Smooth muscle cell (in vitro differentiated cells): ENCODE results near the gene FMO5. TPM values are rescaled to one million over a fixed set of nuclear protein-coding genes. Genes with fewer than 3 reads are reported as not detected.

Source experiments
- DNase-seq: peaks from one replicate; lab custom pipeline; 2025; ENCODE audit not compliant: unreplicated experiment; lab: John Stamatoyannopoulos, UW
- H2AFZ ChIP-seq: fragments of 200-600 bp; sonication (generic); 2 replicates; pipeline ENCODE4 v1.6.0; 2016; ENCODE audit warnings: antibody characterized with exemption, low read depth, mild to moderate bottlenecking
- H3F3A ChIP-seq: fragments of 200-600 bp; sonication (generic); 2 replicates; pipeline ENCODE4 v1.6.0; 2017; ENCODE audit warnings: antibody characterized with exemption, low read depth
- H3K27ac ChIP-seq: fragments of 200-600 bp; sonication (generic); 2 replicates; pipeline ENCODE4 v1.5.1; 2016; ENCODE audit warnings: low read depth, mild to moderate bottlenecking
- H3K27me3 ChIP-seq: fragments of 200-600 bp; sonication (generic); 2 replicates; pipeline ENCODE4 v1.6.1; 2016; ENCODE audit warnings: low read depth, mild to moderate bottlenecking
- H3K36me3 ChIP-seq: fragments of 200-600 bp; sonication (generic); 2 replicates; pipeline ENCODE4 v1.5.1; 2016; ENCODE audit warnings: low read depth
- H3K4me1 ChIP-seq: fragments of 200-600 bp; sonication (generic); 2 replicates; pipeline ENCODE4 v1.5.1; 2016; ENCODE audit warnings: low read depth
- H3K4me2 ChIP-seq: fragments of 200-600 bp; sonication (generic); 2 replicates; pipeline ENCODE4 v1.6.0; 2016; ENCODE audit warnings: mild to moderate bottlenecking
- H3K4me3 ChIP-seq: fragments of 200-600 bp; sonication (generic); 2 replicates; pipeline ENCODE4 v1.5.1; 2016; ENCODE audit warnings: mild to moderate bottlenecking
- H3K79me2 ChIP-seq: fragments of 200-600 bp; sonication (generic); 2 replicates; pipeline ENCODE4 v1.6.0; 2016; ENCODE audit warnings: low read depth, mild to moderate bottlenecking
- H3K9ac ChIP-seq: fragments of 200-600 bp; sonication (generic); 2 replicates; pipeline ENCODE4 v1.6.0; 2016; ENCODE audit warnings: low read depth
- H3K9me3 ChIP-seq: fragments of 200-600 bp; sonication (generic); replicated peaks from 2 replicates; pipeline ENCODE4 v1.5.1; 2016; ENCODE audit warnings: low read depth
- H4K20me1 ChIP-seq: fragments of 200-600 bp; sonication (generic); 2 replicates; pipeline ENCODE4 v1.6.0; 2016; ENCODE audit warnings: low read depth
- WGBS: methylation state at CpG from one replicate; pipeline ENCODE4 v1.1.7; 2016; ENCODE audit warnings: low lambda C conversion rate; 5-methylcytosine and 5-hydroxymethylcytosine counted together
- polyA plus RNA-seq: library from polyadenylated mRNA; unstranded; fragments of >200 nt; fragmentation: Nextera tagmentation; extraction: Ambion mirVana; gene quantifications from 2 replicates; pipeline ENCODE4 v1.2.1, GENCODE V29; 2016
- total RNA-seq: library from RNA; depleted of rRNA; stranded (reverse); fragments of >200 nt; gene quantifications from 2 replicates; pipeline ENCODE4 v1.2.3, GENCODE V29; 2014
- TF ChIP-seq, protein P1 (sequence below): fragments of 200-600 bp; sonication (generic); IDR thresholded peaks from 2 replicates; pipeline ENCODE4 v1.5.1; 2017; ENCODE audit warnings: borderline replicate concordance, mild to moderate bottlenecking, antibody characterized with exemption; ENCODE audit not compliant: insufficient read depth, poor library complexity, severe bottlenecking

Gene FMO5
- total and polyA plus RNA-seq, 2 experiments from 2014 or later = 0.49 to 1.9 TPM

DNA sequence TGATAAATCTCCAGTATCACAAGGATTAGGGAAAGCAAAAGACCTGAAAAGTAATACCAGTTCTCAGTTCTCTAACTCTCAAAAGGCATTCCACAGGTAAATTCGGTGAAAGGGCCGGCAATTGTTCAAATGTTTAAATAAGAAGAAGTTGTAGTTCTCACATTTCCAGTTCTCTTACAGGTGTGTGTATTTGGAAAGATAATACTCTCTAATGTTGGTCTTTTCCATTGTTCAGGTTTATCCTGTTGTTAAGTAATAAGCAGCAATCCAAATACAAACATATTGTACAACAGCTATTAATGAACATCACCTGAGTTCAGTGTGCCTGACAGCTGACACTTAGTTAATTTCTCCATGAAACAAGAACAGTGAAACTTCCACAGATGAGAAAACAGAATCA, 39.7 kb downstream of the FMO5 start:
- Histone ChIP-seq H2AFZ (no peak overlapping the region), H3K27me3 (no peaks in the 10 kb centered on the region), H3F3A (no peaks in the 10 kb centered on the region), H3K36me3 (no peaks in the 10 kb centered on the region), H3K9me3 (no peaks in the 10 kb centered on the region), H3K27ac (no peak overlapping the region), H3K4me2 (no peak overlapping the region), H3K9ac (no peak overlapping the region), H4K20me1 (no peaks in the 10 kb centered on the region), H3K4me1 (no peaks in the 10 kb centered on the region), H3K4me3 (no peak overlapping the region), H3K79me2 (no peaks in the 10 kb centered on the region)
- TF ChIP-seq, protein P1, sequence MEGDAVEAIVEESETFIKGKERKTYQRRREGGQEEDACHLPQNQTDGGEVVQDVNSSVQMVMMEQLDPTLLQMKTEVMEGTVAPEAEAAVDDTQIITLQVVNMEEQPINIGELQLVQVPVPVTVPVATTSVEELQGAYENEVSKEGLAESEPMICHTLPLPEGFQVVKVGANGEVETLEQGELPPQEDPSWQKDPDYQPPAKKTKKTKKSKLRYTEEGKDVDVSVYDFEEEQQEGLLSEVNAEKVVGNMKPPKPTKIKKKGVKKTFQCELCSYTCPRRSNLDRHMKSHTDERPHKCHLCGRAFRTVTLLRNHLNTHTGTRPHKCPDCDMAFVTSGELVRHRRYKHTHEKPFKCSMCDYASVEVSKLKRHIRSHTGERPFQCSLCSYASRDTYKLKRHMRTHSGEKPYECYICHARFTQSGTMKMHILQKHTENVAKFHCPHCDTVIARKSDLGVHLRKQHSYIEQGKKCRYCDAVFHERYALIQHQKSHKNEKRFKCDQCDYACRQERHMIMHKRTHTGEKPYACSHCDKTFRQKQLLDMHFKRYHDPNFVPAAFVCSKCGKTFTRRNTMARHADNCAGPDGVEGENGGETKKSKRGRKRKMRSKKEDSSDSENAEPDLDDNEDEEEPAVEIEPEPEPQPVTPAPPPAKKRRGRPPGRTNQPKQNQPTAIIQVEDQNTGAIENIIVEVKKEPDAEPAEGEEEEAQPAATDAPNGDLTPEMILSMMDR = no peak
- WGBS = 76% methylated on average over 2 of the region's 2 CpGs
- no peak for DNase-seq

GRCh38 chr1:147177611-147178380, 47.3 kb downstream of the FMO5 start:
- Histone ChIP-seq H3K9me3 (no peaks in the 10 kb centered on the region), H4K20me1 (no peaks in the 10 kb centered on the region), H3K4me2 (no peak overlapping the region), H3K4me1 (peaks cover 11% of the 10 kb centered on the region), H3K9ac (no peak overlapping the region), H3F3A (no peaks in the 10 kb centered on the region), H2AFZ (no peak overlapping the region), H3K27ac (no peak overlapping the region), H3K4me3 (no peak overlapping the region), H3K36me3 (peaks cover 7% of the 10 kb centered on the region), H3K27me3 (no peaks in the 10 kb centered on the region), H3K79me2 (peaks cover 11% of the 10 kb centered on the region)
- DNase-seq = no peak
- 97% methylated on average over 16 of the region's 36 CpGs for WGBS
- TF ChIP-seq, protein P1 = no peak

DNA sequence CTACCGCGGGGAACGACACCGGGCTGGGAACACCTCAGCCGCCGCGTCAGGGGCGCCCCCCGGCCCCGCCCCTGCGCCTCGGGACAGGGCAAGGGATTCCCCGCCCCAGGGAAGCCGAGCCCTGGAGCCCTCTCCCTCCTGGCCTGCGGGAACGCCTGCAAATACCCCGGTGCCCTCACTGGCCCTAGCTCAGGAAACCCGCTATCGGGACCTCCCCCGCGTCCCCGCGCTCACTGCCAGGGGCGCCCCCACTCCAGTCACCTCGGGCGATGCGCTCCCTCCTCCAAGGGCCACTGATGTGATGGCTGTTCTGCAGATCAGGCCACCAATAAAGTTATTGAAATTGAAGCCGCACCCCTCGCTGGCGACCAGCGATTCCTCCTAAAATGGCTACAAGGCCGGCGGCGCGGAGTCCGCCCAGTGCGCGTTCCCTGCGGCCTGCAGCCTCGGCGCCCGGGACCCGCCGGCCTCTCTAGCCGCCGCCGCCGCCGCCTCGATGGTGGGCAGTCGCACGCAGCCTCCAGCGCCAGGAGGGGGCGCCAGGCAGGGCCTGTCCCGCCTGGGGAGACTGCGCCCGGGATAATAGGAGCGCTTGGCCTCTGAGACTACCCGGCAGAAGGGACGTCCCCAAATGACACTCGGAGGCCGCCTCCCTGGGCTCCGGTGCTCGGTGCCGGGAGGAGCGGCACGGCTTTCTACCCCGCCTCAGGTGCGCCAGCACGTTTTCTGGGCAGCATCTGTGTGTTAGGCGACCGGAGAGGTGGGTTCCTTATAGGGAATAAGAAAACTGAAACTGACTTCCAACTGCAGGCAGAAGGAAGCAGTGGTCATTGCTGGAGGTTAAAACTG, 52.7 kb downstream of the FMO5 start, which contains the start of gene PRKAB2:
TSS of gene PRKAB2 (minus strand) at position 303 of the 849 bp plus-strand sequence. CDS start 326 bp downstream, outside the sequence.
- Histone ChIP-seq H3K9ac (peak within 1 kb of the TSS; percentile 92), H3K79me2 (peaks cover 52% of the 10 kb centered on the region), H3K4me1 (peaks cover 44% of the 10 kb centered on the region), H4K20me1 (no peaks in the 10 kb centered on the region), H3K9me3 (no peaks in the 10 kb centered on the region), H3K36me3 (peaks cover 7% of the 10 kb centered on the region), H3K4me3 (peak within 1 kb of the TSS; percentile 93), H3K27ac (peak within 1 kb of the TSS; percentile 100), H3F3A (peaks cover 13% of the 10 kb centered on the region), H3K27me3 (no peaks in the 10 kb centered on the region), H3K4me2 (peak within 1 kb of the TSS; percentile 98), H2AFZ (peak within 1 kb of the TSS; percentile 97)
- WGBS = 2% methylated on average over 67 of the region's 72 CpGs
- TF ChIP-seq, protein P1 = peak; percentile 83
- peak; percentile 88 for DNase-seq
